H9 (cell line): ENCODE results near the gene OR5K1. TPM values are rescaled to one million over a fixed set of nuclear protein-coding genes. Genes with fewer than 3 reads are reported as not detected.

ENCODE experiments used
- DNase-seq: peaks from one replicate; pipeline ENCODE4 v3.0.0-alpha.2; 2017
- H2AFZ ChIP-seq: one replicate; pipeline ENCODE4 v1.6.1; 2013; ENCODE audit warnings: mild to moderate bottlenecking, low read length, control low read depth, moderate library complexity
- H2AK5ac ChIP-seq: 2 replicates; pipeline ENCODE4 v1.6.1; 2013; ENCODE audit warnings: low read length, control low read depth, mixed read lengths; ENCODE audit not compliant: insufficient read length
- H2BK120ac ChIP-seq: one replicate; pipeline ENCODE4 v1.6.1; 2013; ENCODE audit warnings: low read depth, mild to moderate bottlenecking, low read length, control low read depth, inconsistent platforms; ENCODE audit not compliant: poor library complexity, severe bottlenecking
- H2BK12ac ChIP-seq: 2 replicates; pipeline ENCODE4 v1.6.1; 2013; ENCODE audit warnings: low read length, control low read depth, mixed read lengths, low read depth; ENCODE audit not compliant: insufficient read length
- H2BK15ac ChIP-seq: 2 replicates; pipeline ENCODE4 v1.6.1; 2013; ENCODE audit warnings: low read depth, low read length, control low read depth
- H2BK20ac ChIP-seq: one replicate; pipeline ENCODE4 v1.6.1; 2013; ENCODE audit warnings: low read depth, mild to moderate bottlenecking, low read length, control low read depth, inconsistent platforms; ENCODE audit not compliant: poor library complexity, severe bottlenecking
- H2BK5ac ChIP-seq: 2 replicates; pipeline ENCODE4 v1.6.1; 2013; ENCODE audit warnings: low read length, control low read depth, mixed read lengths; ENCODE audit not compliant: insufficient read length
- H3K14ac ChIP-seq: 2 replicates; pipeline ENCODE4 v1.6.1; 2013; ENCODE audit warnings: low read length, control low read depth; ENCODE audit not compliant: insufficient read depth
- H3K18ac ChIP-seq: 2 replicates; pipeline ENCODE4 v1.6.1; 2013; ENCODE audit warnings: low read depth, mild to moderate bottlenecking, mixed read lengths, low read length, control low read depth; ENCODE audit not compliant: insufficient read length
- H3K23ac ChIP-seq: 2 replicates; pipeline ENCODE4 v1.6.1; 2013; ENCODE audit warnings: low read length, control low read depth, mixed read lengths, low read depth; ENCODE audit not compliant: insufficient read length
- H3K23me2 ChIP-seq: 2 replicates; pipeline ENCODE4 v1.6.1; 2013; ENCODE audit warnings: low read depth, mild to moderate bottlenecking, mixed read lengths, low read length, control low read depth; ENCODE audit not compliant: insufficient read length, poor library complexity, severe bottlenecking
- H3K27ac ChIP-seq: 2 replicates; pipeline ENCODE4 v1.5.1; 2013; ENCODE audit warnings: low read length, control low read depth, mixed read lengths, low read depth; ENCODE audit not compliant: insufficient read length
- H3K27me3 ChIP-seq: 2 replicates; pipeline ENCODE4 v1.6.1; 2013; ENCODE audit warnings: low read length, control low read depth, inconsistent platforms; ENCODE audit not compliant: insufficient read depth
- H3K4ac ChIP-seq: 2 replicates; pipeline ENCODE4 v1.6.1; 2013; ENCODE audit warnings: low read depth, mild to moderate bottlenecking, control low read depth, inconsistent platforms, low read length, moderate library complexity
- H3K4me1 ChIP-seq: 2 replicates; pipeline ENCODE4 v1.6.1; 2013; ENCODE audit warnings: low read length, control low read depth, inconsistent platforms; ENCODE audit not compliant: insufficient read depth
- H3K4me2 ChIP-seq: 2 replicates; pipeline ENCODE4 v1.6.1; 2013; ENCODE audit warnings: low read length, control low read depth, mixed read lengths; ENCODE audit not compliant: insufficient read length, insufficient read depth
- H3K56ac ChIP-seq: 2 replicates; pipeline ENCODE4 v1.6.1; 2013; ENCODE audit warnings: low read depth, mild to moderate bottlenecking, mixed read lengths, low read length, control low read depth; ENCODE audit not compliant: insufficient read length
- H3K79me1 ChIP-seq: 2 replicates; pipeline ENCODE4 v1.6.1; 2013; ENCODE audit warnings: low read depth, mild to moderate bottlenecking, moderate library complexity, low read length, control low read depth, inconsistent platforms; ENCODE audit not compliant: insufficient read depth, poor library complexity, severe bottlenecking
- H3K79me2 ChIP-seq: 2 replicates; pipeline ENCODE4 v1.6.1; 2013; ENCODE audit warnings: low read length, control low read depth, inconsistent platforms; ENCODE audit not compliant: insufficient read depth
- H3K9ac ChIP-seq: 2 replicates; pipeline ENCODE4 v1.6.1; 2013; ENCODE audit warnings: low read length, control low read depth, mixed read lengths; ENCODE audit not compliant: insufficient read length; ENCODE audit errors: extremely low read depth
- H3K9me3 ChIP-seq: one replicate; pipeline ENCODE4 v1.6.1; 2013; ENCODE audit warnings: low read depth, low read length, inconsistent platforms; ENCODE audit not compliant: control insufficient read depth
- H3T11ph ChIP-seq: one replicate; pipeline ENCODE4 v1.6.1; 2013; ENCODE audit warnings: mild to moderate bottlenecking, low read length, control low read depth, inconsistent platforms
- H4K20me1 ChIP-seq: one replicate; pipeline ENCODE4 v1.6.1; 2013; ENCODE audit not compliant: control insufficient read depth, insufficient read length, insufficient read depth
- H4K5ac ChIP-seq: 2 replicates; pipeline ENCODE4 v1.6.1; 2013; ENCODE audit warnings: low read depth, mild to moderate bottlenecking, mixed read lengths, low read length, control low read depth; ENCODE audit not compliant: insufficient read length
- H4K8ac ChIP-seq: replicated peaks from 2 replicates; pipeline ENCODE4 v1.6.1; 2013; ENCODE audit warnings: low read length, control low read depth, mixed read lengths, low read depth; ENCODE audit not compliant: insufficient read length
- H4K91ac ChIP-seq: 2 replicates; pipeline ENCODE4 v1.6.1; 2013; ENCODE audit warnings: low read depth, mild to moderate bottlenecking, moderate library complexity, mixed read lengths, low read length, control low read depth; ENCODE audit not compliant: insufficient read length
- H3K27ac Mint-ChIP-seq, 3 experiments: 2 replicates in 2 of 3; 3 replicates in 1 of 3; pipeline ENCODE4 v1.8.0; 2020 to 2021; ENCODE audit warnings: mixed read lengths in 3 of 3, mild to moderate bottlenecking in 1 of 3, moderate library complexity in 1 of 3
- H3K27me3 Mint-ChIP-seq: 2 replicates; pipeline ENCODE4 v1.8.0; 2021; ENCODE audit warnings: low read depth, mild to moderate bottlenecking, moderate library complexity, mixed read lengths
- H3K36me3 Mint-ChIP-seq, 3 experiments: 2 replicates in 2 of 3; 3 replicates in 1 of 3; pipeline ENCODE4 v1.8.0; 2020 to 2021; ENCODE audit warnings: low read depth in 3 of 3, mixed read lengths in 3 of 3; ENCODE audit not compliant: insufficient read depth in 1 of 3
- H3K4me1 Mint-ChIP-seq, 2 experiments: 2 replicates each; pipeline ENCODE4 v1.8.0; 2020; ENCODE audit warnings: mixed read lengths in 2 of 2
- H3K4me3 Mint-ChIP-seq, 2 experiments: 2 replicates in 1 of 2; 3 replicates in 1 of 2; pipeline ENCODE4 v1.8.0; 2020 to 2021; ENCODE audit warnings: mild to moderate bottlenecking in 2 of 2, mixed read lengths in 2 of 2, moderate library complexity in 1 of 2
- H3K9me3 Mint-ChIP-seq, 2 experiments: 2 replicates in 1 of 2; 3 replicates in 1 of 2; pipeline ENCODE4 v1.8.0; 2020; ENCODE audit warnings: mild to moderate bottlenecking in 2 of 2, mixed read lengths in 2 of 2, moderate library complexity in 1 of 2
- CTCF ChIP-seq: fragments of 200-600 bp; sonication (generic); conservative IDR thresholded peaks from 3 replicates; pipeline ENCODE4 v1.8.0; 2021; ENCODE audit warnings: antibody characterized with exemption, mild to moderate bottlenecking
- WGBS: extraction: QIAGEN DNeasy Blood & Tissue Kit; methylation state at CpG from one replicate; pipeline ENCODE4 v1.1.7; 2013; ENCODE audit warnings: missing lambda C conversion rate, low lambda C conversion rate, mixed read lengths; ENCODE audit not compliant: insufficient read length; ENCODE audit errors: extremely low coverage; 5-methylcytosine and 5-hydroxymethylcytosine counted together
- total RNA-seq: library from RNA; stranded (reverse); gene quantifications from 2 replicates; pipeline ENCODE4 v1.2.1, GENCODE V29; 2021

The OR5K1 gene
- total RNA-seq, 1 experiment from 2014 or later: not detected

- Histone ChIP-seq H3K14ac (no peak overlapping the region), H4K91ac (no peak overlapping the region), H3K23ac (no peak overlapping the region), H3K18ac (no peak overlapping the region), H3K79me1 (no peaks in the 10 kb centered on the region), H3K23me2 (no peaks in the 10 kb centered on the region), H2BK20ac (no peak overlapping the region), H3K27me3 (no peaks in the 10 kb centered on the region), H3K79me2 (no peaks in the 10 kb centered on the region), H3K56ac (no peak overlapping the region), H3K4me1 (no peaks in the 10 kb centered on the region), H4K8ac (no peak overlapping the region), H3K9ac (no peak overlapping the region), H3K27ac (no peak overlapping the region), H4K5ac (no peak overlapping the region), H2BK15ac (no peak overlapping the region), H2BK5ac (no peak overlapping the region), H2AK5ac (no peak overlapping the region), H3T11ph (no peak overlapping the region), H4K20me1 (no peaks in the 10 kb centered on the region), H3K4ac (no peak overlapping the region), H3K9me3 (no peaks in the 10 kb centered on the region), H2BK120ac (no peak overlapping the region), H3K4me2 (no peak overlapping the region), H2AFZ (no peak overlapping the region), H2BK12ac (no peak overlapping the region)
- no peaks in the 10 kb centered on the region; a peak in 1 of 5 replicates for H3K9me3 Mint-ChIP-seq
- DNase-seq: no peak
- H3K27ac Mint-ChIP-seq: no peak overlapping the region
- no peaks in the 10 kb centered on the region for H3K36me3 Mint-ChIP-seq
- no peak for TF ChIP-seq CTCF
- H3K27me3 Mint-ChIP-seq: no peaks in the 10 kb centered on the region
- peaks cover 0 to 5% of the 10 kb centered on the region in 2 experiments; a peak in 2 of 4 replicates for H3K4me1 Mint-ChIP-seq
- WGBS: no CpG with 5 or more reads among the region's 4 CpGs
- no peak overlapping the region for H3K4me3 Mint-ChIP-seq
These were observed 12.6 kb upstream of the OR5K1 start for GRCh38 chr3:98450372-98450771.
